NT2/D1 (cell line): ENCODE measurements around the gene FREY1.

Experiments
- YY1 ChIP-seq: IDR thresholded peaks from 2 replicates; pipeline ENCODE4 v1.6.1; 2011; ENCODE audit not compliant: insufficient read length, insufficient read depth
- ZNF274 ChIP-seq: IDR thresholded peaks from 2 replicates; pipeline ENCODE4 v1.6.1; 2011; ENCODE audit warnings: mild to moderate bottlenecking, low read depth, low read length

GRCh38 chr11:45924036-45924915 is 17.2 kb upstream of the FREY1 start:
- TF ChIP-seq ZNF274 (no peak), YY1 (no peak)
